GM18867 (cell line): ENCODE data around the gene GBP1.
"Not testable (repeated sequence)": the region's sequence is repeated elsewhere in the genome, so short reads cannot be mapped to it uniquely, and the experiment has no call there.

Experiments used
- ATAC-seq: cut with Tn5 transposase; IDR thresholded peaks from one replicate; pipeline ENCODE4 v1.9.1; 2021; ENCODE audit warnings: mild to moderate bottlenecking, moderate library complexity; ENCODE audit not compliant: unreplicated experiment

The GBP1 gene

DNA sequence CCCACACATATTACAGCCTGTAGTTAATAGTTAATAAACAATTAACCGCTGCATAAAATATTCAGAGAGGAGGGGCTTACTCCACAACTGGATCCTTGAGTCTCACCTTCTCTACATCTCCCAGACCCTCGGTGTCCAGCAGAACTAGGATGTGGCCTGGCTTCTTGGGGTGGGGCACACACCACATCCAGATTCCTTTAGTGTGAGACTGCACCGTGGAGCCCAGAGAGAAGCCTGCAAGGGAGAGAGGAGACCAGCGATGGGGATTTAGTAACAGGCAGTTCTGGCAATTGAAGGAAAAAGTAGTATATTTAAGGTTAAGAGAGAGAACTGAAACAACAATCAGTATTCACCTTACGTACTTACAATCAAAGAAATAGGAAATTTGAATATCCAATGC lies 4.9 kb downstream of the GBP1 start:
- no peak for ATAC-seq

DNA sequence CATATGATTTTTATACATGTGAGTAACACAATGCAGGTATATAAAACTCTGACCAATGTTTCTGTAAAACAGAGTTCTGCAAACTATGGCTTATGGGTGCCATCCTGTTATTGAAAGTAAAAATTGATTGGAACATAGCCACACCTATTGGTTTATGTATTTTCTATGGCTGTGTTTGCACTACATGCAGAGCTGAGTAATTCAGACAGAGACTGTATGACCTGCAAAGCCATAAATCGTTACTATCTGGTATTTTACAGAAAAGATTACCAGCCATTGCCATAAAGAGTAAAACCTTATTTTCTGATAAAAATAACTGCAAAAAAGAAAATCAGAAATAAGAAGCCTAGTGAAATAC lies 13.1 kb downstream of the GBP1 start:
- no peak for ATAC-seq

GRCh38 chr1:89051300-89051954 lies 13.6 kb downstream of the GBP1 start:
- no peak for ATAC-seq

- no peak for ATAC-seq
Observed at GRCh38 chr1:89050649-89051033, 14.4 kb downstream of the GBP1 start.

GRCh38 chr1:89049901-89050648 lies 14.9 kb downstream of the GBP1 start:
- not testable (repeated sequence) for ATAC-seq

GRCh38 chr1:89049187-89049586 lies 15.8 kb downstream of the GBP1 start:
- ATAC-seq = not testable (repeated sequence)

GRCh38 chr1:89047734-89048133 lies 17.3 kb downstream of the GBP1 start:
- no peak for ATAC-seq

- ATAC-seq = peak; percentile 64
Observed at GRCh38 chr1:89046318-89047183, 18.5 kb downstream of the GBP1 start.

GRCh38 chr1:89044970-89045721 lies 19.9 kb downstream of the GBP1 start:
- no peak for ATAC-seq

DNA sequence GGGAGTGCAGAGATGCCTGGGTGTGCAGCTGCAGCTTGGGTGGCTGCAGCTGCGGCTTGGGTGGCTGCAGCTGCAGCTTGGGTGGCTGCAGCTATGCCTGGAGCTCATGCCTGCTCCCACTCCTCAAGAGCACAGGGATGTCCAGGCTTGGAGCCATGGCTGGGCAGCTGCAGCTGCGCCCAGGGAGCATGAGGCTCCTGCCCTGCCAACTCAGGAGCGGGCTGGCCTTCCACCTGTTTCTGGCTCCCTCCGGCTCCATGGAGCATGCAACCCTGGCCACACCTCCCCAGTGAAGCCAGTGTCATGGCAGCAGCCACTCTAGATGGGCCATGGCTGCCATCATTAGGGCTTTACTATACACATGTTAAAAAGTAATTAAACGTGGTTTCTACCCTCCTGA lies 21.1 kb downstream of the GBP1 start:
- no peak for ATAC-seq

DNA sequence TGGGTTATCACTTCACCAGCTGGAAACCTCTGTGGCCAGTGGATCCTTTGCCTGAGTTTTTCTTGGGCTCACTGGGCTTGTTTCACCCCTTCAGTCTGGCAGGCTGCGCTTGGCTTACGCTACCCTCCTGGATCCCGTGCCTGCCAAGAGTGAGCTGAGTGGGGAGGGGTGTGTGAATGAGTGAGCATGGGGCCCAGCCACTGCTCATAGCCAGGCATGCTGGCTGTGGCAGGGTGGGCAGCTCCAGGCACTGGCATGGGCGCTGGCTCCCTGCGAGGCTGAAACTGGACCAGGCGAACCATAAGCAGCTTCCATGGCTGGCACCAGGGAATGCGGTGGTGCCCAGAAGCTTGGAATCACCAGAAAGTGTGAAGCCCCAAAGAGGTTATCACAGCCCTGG lies 22.5 kb downstream of the GBP1 start:
- ATAC-seq = no peak

DNA sequence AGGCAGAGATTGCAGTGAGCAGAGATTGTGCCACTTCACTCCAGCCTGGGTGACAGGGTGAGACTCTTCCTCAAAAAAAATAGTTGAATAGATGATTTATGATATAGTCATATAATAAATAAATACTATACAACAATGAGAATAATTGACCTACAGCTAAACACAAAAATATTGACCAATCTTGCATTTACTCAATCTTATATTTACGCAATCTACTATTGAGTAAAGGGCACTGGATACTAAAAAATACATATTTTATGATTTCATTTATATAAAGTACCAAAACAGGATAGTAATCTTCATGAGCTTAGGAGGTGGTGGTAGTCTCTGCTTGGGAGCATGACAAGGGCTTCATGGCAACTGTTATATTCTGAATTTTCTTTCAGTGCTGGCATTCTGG lies 23.3 kb downstream of the GBP1 start:
- no peak for ATAC-seq

DNA sequence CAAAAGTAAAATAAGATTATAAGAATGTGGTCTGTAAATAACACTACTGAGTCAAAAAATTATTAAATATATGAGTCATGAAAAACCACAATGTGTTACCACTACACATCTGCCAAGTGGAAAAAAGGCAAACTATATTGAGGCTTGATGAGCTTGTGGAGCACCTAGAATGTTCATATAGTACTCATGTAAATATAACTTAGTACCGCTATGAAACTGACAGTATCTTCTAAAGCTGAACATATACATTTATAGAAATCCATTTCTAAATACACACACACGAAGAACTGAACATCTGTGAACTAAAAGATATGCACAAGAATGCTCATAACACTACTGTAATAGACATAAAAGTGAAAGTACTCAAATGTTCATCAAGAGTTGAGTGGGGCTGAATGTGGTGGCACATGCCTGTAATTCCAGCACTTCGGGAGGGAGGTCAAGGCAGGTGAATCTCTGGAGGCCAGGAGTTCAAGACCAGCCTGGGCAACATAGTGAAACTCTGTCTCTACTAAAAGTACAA lies 23.8 kb downstream of the GBP1 start:
- peak; percentile 93 for ATAC-seq

GRCh38 chr1:89040315-89040626 lies 24.7 kb downstream of the GBP1 start:
- no peak for ATAC-seq

DNA sequence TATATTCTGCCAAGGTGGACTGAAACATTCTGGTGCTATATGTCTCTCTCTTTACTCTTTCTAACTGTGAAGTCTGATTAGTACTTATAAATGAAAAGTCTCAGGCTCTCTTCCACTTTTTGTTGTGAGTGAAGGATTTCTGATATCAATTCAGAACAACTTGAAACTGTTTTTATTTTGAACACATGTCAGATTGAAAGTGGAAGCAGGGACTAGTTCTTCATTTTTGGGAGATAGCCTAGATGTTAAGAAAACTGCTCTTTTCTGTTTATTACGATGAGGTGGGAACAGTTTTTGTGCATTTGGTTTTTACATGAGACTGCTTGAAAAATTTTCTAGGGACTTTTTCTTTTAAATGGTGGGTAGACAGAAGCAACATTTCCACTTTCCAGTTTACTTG lies 27.8 kb downstream of the GBP1 start:
- ATAC-seq = no peak

DNA sequence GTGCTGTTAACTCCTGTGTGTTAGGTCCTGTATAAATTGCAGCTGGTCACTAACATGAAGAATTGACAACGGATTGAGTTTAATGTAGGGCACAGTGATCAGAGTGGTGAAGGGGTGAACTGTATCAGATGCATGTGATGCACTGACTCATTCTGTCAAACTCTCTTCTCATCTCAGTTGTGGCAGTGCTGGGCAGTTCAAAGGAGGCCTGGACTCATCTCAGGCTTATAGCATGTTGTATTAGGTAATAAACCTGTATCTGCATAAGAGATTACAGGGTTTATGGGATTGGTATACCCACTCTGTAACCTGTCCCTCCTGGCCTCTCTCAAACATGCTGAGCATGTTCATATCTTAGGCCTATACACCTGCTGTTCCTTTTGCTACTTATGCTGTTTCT lies 29.9 kb downstream of the GBP1 start:
- ATAC-seq = no peak

GRCh38 chr1:89034004-89034403 lies 31.0 kb downstream of the GBP1 start:
- ATAC-seq = not testable (repeated sequence)

DNA sequence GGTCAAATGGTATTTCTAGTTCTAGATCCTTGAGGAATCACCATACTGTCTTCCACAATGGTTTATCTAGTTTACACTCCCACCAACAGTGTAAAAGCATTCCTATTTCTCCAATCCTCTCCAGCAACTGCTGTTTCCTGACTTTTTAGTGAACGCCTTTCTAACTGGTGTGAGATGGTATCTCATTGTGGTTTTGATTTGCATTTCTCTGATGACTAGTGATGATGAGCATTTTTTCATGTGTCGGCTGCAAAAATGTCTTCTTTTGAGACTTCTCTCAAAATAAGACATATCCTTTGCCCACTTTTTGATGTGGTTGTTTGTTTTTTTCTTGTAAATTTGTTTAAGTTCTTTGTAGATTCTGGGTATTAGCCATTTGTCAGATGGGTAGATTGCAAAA lies 36.0 kb downstream of the GBP1 start:
- ATAC-seq = not testable (repeated sequence)

DNA sequence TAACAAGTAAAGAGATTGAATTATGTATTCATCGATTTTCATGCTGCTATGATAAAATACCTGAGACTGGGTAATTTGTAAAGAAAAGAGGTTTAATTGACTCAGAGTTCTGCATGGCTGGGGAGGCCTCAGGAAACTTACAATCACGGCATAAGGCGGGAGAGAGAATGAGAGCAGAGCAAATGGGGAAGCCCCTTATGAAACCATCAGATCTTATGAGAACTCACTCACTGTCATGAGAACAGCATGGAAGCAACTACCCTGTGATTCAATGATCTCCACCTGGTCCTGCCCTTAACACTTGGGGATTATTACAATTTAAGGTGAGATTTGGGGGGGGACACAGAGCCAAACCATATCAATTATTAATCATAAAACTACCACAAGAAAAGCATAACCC lies 39.1 kb downstream of the GBP1 start:
- ATAC-seq = no peak

DNA sequence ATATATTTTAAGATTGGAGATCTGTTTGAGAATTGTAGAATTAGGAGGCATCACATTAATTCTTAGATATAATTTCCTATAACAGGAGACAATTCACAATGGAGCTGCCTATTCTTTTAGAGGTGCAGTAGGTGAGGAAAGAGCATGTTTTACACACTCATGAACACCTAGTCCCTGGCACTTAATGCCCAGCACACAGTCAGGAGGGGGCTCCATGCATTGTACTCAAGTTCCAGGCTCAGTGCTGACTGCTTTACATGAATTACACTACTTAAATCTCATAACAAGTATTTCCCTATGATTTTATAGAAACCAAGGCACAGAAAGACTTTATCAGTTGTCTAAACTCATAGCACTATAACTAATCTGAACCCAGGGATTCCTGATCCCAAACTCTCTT lies 42.0 kb downstream of the GBP1 start:
- ATAC-seq = peak; percentile 6
